HG03571 (cell line): ENCODE results near the gene TNRC6C.
"Not testable (repeated sequence)": the region's sequence is repeated elsewhere in the genome, so short reads cannot be mapped to it uniquely, and the experiment has no call there.

Source experiments
- ATAC-seq: cut with Tn5 transposase; IDR thresholded peaks from one replicate; pipeline ENCODE4 v1.9.1; 2021; ENCODE audit not compliant: unreplicated experiment

TNRC6C gene

DNA sequence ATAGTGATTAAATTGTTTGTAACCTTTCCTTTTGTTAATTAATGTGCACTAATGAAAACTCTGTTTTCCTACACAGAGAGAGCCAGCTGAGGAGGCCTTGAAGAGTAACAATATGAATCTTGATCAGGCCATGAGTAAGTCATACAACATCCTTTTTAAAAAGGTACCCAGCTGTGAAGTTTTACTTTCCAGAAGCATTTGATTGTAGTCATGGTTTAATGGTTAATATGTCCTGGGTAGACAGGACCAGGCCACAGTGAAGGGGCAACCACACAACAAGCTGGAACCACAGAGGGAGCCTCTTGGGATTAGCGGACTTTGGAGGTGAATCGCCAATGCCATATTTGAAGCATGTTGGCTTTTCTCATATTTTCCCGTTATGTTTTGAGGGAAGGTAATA lies 114.5 kb downstream of the TNRC6C start:
- no peak for ATAC-seq

- ATAC-seq = no peak
Observed at GRCh38 chr17:78075011-78075410, 116.5 kb downstream of the TNRC6C start.

- no peak for ATAC-seq
Observed at GRCh38 chr17:78075545-78075944, 117.0 kb downstream of the TNRC6C start.

DNA sequence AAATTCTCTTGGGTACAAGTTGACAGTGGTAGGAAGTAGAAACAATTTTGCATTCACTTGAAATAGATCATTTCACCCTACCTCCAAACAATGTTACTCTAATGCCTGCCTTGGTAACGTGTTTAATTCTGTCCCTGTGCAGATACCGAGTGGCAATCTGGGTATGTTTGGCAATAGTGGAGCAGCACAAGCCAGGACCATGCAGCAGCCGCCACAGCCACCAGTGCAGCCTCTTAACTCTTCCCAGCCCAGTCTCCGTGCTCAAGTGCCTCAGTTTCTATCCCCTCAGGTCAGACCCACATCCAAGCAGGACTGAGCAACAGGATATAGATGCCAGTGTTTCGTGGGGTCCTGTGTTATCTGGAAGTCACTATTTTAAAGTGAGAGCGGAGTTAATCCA lies 120.8 kb downstream of the TNRC6C start:
- no peak for ATAC-seq

DNA sequence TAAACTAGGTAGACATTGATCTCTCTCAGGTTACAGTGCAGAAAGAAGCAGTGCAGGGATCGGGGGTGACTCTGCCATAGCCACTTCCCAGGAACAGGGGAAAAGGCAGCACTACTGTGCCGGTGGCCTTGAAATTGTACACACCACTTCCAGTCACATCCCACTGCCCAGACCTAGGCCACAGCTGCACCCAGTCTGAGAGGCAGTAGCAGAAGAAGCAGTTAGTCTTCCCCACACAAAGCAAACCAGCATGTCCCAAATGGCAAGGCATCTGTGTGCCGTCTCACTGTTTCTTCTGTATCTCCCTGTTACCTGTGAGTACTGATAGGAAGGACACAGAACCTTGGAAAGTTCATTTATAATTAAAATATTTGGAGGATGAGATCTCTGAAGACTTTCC lies 123.0 kb downstream of the TNRC6C start:
- no peak for ATAC-seq

GRCh38 chr17:78082355-78082872 lies 123.9 kb downstream of the TNRC6C start:
- ATAC-seq = not testable (repeated sequence)

DNA sequence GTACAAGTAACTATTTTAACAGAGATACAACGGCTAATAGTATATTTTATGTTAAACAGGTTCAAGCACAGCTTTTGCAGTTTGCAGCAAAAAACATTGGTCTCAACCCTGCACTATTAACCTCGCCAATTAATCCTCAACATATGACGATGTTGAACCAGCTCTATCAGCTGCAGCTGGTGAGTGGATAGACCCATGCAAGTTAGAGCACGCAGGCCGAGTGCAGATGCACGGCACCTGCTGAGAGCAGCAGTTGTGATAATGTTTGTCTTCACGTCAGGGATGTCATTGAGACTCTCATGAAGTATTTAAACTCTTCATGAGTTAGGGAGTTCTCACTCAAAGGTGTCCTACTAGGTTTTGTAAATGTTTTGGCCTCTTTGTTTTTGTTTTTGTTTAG lies 124.5 kb downstream of the TNRC6C start:
- ATAC-seq = no peak

- ATAC-seq = no peak
Observed at GRCh38 chr17:78086740-78087139, 128.2 kb downstream of the TNRC6C start.

DNA sequence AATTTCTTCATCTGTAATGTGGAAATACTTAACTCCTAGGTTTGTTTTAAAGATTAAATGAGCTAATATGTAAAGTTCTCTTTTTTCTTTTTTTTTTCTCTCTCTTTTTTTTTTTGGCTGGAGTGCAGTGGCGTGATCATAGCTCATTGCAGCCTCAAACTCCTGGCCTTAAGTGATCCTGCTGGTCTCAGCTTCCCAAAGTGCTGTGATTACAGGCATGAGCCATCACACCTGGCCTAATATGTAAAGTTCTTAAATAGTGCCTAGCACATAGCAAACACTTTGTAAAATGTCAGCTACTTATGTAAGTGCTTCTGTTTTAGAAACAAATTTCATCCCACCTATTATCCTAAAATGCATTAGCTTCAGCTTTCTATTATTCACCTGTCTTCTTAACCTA lies 130.0 kb downstream of the TNRC6C start:
- ATAC-seq = no peak

DNA sequence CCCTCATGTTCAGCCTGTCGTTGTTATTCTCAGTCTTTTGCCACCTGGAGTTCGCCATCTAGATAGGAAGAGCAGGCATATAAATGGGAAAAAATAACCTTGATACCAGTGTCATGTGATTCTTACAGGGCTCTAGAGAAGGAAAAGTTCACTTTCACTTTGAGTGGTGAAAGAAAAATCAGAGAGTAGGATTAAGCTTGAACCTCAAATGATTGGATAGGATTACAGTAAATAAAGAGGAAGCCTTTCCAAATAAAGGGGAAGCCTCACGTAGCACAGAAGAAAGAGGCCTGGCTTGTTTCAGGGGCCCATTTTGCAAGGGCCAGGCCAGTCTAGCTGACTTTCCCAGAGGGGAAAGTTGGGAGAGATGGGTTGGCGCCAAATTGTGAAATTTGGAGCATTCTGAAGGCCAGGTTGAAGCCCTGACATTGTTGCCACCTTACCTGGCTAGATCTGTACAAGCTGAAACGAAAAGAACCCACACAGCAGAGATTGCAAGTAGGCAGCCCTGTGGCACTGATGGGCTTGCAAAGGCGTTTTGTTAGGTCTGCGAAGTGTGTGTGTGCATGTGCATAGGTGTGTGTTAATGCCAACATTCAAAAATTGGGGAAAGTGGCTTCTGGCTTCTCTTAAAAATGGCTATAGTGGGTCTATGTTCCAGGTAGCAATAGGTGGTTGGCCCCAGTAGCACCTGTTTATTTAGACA lies 131.2 kb downstream of the TNRC6C start:
- no peak for ATAC-seq

- no peak for ATAC-seq
Observed at GRCh38 chr17:78092794-78093324, 134.4 kb downstream of the TNRC6C start.

- ATAC-seq = no peak
Observed at GRCh38 chr17:78095035-78095434, 136.5 kb downstream of the TNRC6C start.

- no peak for ATAC-seq
Observed at GRCh38 chr17:78096093-78096492, 137.6 kb downstream of the TNRC6C start.

- no peak for ATAC-seq
Observed at GRCh38 chr17:78101112-78101511, 142.6 kb downstream of the TNRC6C start.

- no peak for ATAC-seq
Observed at GRCh38 chr17:78101542-78101941, 143.0 kb downstream of the TNRC6C start.

DNA sequence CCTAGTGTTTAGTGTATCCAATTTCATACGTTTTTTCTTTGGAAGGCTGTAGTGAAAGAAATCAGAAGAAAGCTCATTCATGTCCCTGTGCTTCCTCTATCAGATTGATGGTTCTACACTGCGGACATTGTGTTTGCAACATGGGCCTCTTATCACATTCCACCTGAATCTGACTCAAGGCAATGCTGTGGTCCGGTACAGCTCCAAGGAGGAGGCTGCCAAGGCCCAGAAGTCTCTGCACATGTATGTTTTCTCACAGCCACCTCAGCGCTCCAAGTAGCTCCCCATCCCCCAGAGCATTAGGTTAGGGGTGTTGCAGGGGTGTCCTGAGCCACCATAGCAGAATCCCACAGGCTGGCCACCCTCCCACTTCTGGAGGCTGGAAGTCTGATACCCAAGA lies 144.8 kb downstream of the TNRC6C start:
- no peak for ATAC-seq

- ATAC-seq = no peak
Observed at GRCh38 chr17:78104540-78104941, 146.0 kb downstream of the TNRC6C start.

DNA sequence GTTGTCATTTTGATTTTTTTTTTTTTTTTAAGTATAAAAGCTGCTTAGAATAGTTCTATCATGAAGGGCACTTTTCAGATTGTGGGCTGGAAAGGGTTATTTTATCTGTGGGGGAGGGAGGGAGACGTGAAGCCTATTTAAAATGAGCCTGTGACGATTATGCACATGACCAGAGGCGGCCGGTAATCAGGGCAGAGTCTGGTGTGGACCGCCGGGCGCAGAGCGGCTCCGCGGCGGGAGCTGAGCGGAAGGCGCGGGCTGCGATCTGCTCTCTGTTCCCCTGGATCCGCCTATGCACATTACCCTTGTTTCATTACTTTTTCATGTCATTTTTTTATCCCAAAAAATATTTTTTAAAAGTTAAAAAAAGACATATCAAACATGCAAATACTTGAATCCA lies 146.6 kb downstream of the TNRC6C start:
- no peak for ATAC-seq

GRCh38 chr17:78105551-78105950 lies 147.0 kb downstream of the TNRC6C start:
- no peak for ATAC-seq

DNA sequence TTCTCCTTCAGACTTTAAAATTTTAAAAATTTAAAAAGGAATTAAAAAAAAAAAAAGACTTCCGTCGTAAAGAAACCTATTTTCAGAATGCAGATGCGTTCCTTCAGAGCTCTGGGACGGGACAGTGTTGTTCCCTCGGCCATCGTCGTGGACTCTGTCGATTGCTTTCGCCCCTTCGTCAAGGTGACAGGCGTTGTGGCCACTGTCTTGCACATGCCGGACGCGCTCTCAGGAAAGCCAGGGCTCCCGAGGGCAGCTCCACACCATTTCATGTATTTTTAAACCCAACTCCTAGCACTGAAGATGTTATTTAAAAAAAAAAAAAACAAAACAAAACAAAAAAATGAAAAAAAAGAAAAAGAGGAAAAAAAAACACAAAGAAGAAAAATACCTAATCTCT lies 147.7 kb downstream of the TNRC6C start:
- no peak for ATAC-seq

DNA sequence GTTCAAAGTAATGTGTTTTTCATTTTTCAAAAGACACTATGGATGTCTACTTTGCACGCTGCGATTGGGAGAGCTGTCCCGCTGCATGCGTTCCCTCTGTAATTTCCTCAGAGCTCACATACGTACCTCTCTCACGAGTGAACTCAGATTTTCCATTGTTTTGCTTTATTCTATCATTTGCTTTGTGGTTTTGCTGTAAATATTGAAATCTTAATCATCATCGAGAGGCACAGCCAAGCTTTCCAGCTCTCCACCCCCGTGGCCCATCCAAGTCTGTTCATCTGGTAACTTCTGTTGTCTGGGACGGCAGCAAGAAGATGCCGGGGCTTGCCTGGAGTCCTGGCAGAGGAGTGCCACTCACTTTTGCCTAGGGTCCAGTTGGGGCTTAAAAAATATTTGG lies 149.0 kb downstream of the TNRC6C start:
- no peak for ATAC-seq

DNA sequence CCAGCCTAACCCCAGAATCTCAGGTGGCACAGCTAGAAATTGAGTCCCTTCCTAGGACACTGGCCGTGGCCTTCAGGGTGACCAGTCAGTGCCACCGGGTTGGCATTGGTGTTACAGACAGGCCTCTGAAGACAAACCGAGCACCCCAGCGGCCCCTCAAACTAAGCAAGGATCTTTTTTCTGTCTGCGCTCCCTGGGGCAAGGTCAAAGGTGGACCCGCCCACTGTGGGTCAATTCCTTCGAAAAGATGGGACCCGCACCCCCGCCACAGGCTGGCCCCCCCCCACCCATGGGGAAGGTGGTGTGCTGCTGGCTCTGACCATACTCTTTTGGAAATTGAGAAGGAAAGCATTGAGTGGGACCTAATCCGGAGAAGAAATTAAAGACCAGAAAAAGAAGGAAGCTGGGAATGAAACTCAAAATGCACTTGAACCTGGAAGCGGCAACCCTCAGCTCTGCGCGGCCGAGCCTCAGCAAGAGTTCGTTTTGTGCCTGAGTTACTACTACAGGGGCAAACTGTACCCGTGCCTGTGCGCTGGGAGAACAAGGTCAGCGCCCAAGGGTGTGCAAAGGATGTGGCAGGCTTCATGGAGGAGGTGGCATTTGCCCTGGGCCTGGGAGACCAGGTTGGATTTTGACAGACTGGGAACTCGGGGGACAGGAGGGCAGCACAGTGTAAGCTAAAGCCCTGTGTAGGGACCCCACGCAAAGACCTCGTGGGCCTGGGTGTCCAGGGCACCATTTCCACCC lies 149.6 kb downstream of the TNRC6C start:
- no peak for ATAC-seq
